HG02759 (cell line): Measurements from ENCODE around the gene PLLP.
"Not testable (repeated sequence)": the region's sequence is repeated elsewhere in the genome, so short reads cannot be mapped to it uniquely, and the experiment has no call there.

Experiments used
- ATAC-seq: cut with Tn5 transposase; IDR thresholded peaks from one replicate; pipeline ENCODE4 v1.9.1; 2021; ENCODE audit warnings: mild to moderate bottlenecking, moderate library complexity; ENCODE audit not compliant: unreplicated experiment

The PLLP gene

GRCh38 chr16:57303021-57303909 is 18.8 kb upstream of the PLLP start:
- ATAC-seq: no peak

GRCh38 chr16:57301126-57301817 is 16.8 kb upstream of the PLLP start:
- no peak for ATAC-seq

- peak; percentile 83 for ATAC-seq
Measured at GRCh38 chr16:57300387-57301125, 16.1 kb upstream of the PLLP start.

- peak; percentile 56 for ATAC-seq
Measured at GRCh38 chr16:57299719-57300386, 15.4 kb upstream of the PLLP start.

GRCh38 chr16:57299009-57299718 is 14.7 kb upstream of the PLLP start:
- peak; percentile 21 for ATAC-seq

DNA sequence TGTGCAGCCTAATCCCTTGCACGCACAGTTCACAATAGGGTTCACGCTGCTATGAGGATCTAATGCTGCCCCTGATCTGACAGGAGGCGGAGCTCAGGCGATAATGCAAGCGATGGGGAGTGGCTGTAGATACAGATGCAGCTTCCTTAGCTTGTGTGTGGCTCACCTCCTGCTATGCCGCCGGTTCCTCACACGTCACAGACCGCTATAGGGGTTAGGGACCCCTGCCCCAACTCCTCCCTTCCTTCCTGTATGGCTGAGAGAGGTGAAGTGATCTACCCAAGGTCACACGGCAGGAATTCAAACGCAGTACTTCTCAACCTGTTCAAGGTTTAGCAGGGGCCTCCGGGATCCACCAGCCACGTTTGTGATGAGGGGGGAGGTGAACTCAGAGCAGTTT is 13.4 kb upstream of the PLLP start:
- ATAC-seq: no peak

DNA sequence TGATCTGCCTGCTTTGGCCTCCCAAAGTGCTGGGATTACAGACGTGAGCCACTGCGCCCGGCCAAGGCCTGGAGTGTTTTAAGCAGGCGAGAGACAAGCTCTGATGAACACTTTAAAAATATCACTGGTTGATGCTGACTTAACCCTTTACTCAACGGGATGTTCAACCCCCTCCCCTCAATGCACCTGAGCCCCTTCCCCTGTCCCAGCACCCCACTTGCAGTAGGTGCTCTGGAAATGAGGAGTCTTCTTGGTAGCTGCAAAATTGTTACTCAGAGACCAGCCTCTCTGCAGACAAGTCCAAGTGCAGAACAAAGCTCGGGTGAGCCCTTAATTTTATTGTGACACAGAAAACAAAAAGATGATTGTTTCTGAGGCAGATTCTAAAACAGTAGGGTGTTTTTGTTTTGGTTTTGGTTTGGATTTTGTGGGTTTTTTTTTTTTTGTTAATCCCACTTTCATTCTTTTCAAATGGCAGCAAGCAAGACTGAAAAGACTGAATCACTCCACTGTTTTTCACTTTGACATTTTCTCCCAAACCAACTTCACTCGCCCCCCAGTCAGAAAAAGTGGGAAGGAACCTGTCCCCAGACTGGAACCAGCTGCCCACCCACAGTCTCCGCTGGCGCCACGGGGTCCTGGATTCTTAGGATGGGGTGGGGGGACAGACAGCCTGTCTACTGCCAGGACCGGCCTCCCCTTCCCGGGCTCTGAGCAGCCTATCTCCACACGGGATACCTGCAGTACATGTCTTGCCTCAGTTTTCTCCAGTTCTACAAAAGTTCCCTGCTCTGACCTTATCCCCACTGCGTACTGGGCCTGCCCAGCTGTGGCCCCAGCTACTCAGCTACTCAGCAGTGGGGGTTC is 5.2 kb upstream of the PLLP start:
- ATAC-seq: no peak

DNA sequence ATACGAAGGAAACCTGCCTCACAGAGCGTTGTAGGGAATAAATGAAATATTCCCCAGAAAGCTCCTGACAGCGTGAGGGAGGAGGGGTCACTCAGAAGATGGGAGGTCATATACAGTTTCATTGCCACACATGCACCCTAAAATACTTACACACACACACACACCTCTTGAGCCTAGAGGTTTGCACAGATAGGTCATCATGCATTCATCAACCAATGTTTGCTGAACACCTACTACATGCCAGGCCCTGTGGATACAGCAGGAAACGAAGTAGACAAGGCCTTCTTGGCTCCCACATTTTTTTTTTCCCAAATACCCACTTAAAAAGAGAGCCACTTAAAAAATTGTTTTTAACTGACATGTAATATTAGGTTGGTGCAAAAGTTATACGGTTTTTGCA is 907 bp upstream of the PLLP start:
- ATAC-seq: no peak

DNA sequence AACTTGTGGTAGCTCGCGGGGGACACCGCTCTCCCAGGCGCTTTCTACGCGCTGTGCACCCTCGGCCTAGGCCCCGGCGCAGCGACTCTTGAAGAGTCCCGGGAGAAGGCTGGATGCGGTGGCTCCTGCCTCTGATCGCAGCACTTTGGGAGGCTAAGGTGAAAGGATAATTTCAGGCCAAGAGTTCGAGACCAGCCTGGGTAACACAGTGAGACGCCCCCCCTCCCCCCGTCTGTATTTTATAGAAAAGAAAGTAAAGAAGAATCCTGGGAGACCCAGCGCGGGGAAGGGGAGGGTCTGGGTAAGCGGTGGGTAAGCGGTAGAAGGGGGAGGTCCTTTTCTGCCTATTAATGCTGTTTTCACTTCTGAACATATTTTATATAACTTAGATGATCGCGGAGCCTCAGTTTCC is 486 bp upstream of the PLLP start:
- ATAC-seq: no peak

DNA sequence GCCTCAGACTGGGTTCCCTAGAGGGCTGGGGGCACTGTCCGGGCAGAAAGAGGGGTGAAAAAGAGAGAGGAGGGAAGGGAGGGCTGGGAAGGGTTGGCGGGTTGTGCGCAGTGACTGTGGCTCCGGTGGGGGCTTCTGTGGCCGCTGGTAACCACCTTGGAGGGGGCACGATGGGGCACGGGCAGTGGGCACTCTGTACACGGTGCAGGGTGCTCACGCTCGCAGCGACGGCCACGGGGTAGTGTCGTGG is 588 bp downstream of the PLLP start:
- ATAC-seq: no peak

GRCh38 chr16:57283214-57283958 is 1.1 kb downstream of the PLLP start:
- ATAC-seq: no peak

GRCh38 chr16:57282510-57283213 is 1.8 kb downstream of the PLLP start:
- no peak for ATAC-seq

DNA sequence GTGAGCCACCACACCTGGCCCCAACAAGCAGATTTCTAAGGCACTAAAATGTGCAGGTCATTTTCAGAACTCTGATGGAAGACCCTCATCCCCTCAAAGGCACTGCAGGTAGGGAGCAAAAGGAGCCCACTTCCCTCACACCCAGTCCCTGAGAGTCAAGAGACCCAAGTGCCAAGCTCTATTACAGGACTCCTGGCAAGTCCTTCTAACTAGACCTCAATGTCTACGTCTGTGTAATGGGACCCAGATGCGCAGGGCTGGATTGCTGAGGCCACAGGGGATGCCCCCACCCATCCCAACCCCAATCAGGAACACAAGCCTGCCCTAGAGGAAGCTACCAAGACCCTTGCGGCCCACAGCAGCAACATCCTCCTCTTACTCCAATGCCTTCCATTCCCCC is 2.7 kb downstream of the PLLP start:
- ATAC-seq: no peak

DNA sequence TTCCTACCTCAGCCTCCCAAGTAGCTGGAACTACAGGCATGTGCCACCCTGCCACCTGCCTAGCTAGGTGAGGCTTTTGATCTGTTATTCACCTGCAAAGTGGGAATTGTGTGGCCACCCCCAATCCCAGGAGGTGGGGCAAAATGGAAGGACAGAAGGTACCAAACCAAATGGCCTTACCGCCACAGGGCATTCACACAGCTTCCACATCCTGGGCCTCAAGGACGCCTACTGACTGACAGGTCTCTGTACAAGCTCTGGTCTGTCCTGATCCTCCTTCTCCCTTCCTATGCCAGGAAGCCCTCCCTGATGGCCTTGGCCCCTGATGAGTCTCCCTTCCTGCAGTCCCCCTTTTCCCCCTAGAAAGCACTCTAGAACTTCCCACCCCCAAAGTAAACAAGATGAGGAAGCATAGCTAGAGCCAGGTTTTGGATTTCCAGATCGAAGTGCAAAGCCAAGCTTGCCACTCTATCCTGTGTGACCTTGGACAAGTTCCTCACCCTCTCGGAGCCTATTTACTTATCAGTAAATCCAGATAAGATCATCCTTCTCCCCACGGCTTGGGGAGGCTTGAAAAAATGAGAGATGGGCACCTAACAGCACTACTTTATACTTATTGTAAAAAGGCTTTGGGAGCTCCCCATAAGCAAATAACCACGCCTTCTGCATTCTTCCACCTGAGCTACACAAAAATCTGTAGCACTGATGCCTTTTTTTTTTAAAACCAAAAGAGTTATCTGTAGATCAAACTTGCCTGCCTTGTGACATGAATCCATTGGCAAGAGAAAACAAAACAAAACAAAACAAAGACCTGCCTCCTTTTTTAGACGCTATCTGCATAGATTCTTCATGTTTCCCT is 4.5 kb downstream of the PLLP start:
- no peak for ATAC-seq

DNA sequence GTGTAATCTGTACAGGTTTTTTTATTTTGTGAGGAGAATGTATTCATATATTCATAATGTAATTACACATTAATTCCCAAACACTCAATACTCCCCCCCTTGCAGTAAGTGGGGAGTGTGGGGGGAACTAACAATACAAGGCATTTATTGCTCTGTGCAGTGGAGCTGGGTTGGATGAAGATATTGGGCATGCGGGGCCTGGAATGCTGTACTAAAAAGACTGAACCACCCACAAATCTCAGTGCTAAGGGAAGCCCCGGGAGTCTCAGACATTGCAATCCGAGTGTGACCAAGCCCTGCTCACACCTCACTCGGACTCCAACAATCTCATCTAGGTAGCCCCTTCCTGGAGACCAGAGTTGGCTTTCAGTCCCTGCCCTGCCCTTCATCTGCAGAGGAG is 6.0 kb downstream of the PLLP start:
- no peak for ATAC-seq

DNA sequence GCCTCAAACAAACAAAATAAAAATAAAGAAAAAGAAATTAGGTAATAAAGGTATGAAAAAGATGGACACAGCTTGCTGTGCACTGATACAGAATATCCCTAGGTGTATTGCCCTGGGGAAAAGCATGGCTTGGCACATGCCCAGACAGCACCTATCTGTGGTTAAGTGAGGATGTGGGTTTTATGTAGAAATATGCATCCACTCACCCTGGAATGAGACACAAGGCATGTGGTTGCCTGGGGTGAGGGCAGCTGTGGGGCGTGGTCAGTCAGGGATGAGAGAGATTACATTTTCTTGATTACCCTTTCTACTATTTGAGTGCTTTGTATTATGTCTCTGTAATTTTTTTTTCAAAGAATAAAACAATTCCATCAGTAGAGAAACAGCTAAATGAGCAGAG is 6.9 kb downstream of the PLLP start:
- ATAC-seq: no peak

- no peak for ATAC-seq
Measured at GRCh38 chr16:57276596-57276995, 7.9 kb downstream of the PLLP start.

DNA sequence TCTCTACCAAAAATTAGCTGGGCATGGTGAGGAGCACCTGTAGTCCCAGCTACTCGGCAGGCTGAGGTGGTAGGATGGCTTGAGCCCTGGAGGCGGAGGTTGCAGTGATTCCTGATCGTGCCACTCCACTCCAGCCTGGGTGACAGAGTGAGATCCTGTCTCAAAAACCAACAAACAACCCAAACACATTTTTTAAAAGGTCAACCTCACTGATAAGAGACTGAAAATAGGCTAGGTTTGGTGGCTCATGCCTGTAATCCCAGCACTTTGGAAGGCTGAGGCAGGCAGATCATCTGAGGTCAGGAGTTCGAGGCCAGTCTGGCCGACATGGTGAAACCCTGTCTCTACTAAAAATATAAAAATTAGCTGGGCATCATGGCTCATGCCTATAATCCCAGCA is 8.5 kb downstream of the PLLP start:
- ATAC-seq: not testable (repeated sequence)
